Measurements from ENCODE around the gene PDZD7.

The PDZD7 gene

GRCh38 chr10:100970076-100970913 lies 60.6 kb downstream of the PDZD7 start (continued):
- TF ChIP-seq ZNF184 (tag by site-specific recombination; IDR thresholded peaks at IDR 0.05) (no peak), PRDM10 (tag by site-specific recombination; IDR thresholded peaks at IDR 0.05) (no peak), ZSCAN4 (tag by site-specific recombination; IDR thresholded peaks at IDR 0.05) (peak; percentile 48; the same call in 1 of the 2 replicates), KLF9 (tag by site-specific recombination; IDR thresholded peaks at IDR 0.05; ENCODE audit: low read depth) (peak; percentile 77), PRDM1 (tag by site-specific recombination; IDR thresholded peaks at IDR 0.05) (no peak), ZNF704 (tag by site-specific recombination; IDR thresholded peaks at IDR 0.05) (no peak), ZNF488 (tag by site-specific recombination; IDR thresholded peaks at IDR 0.05) (no peak), ZNF416 (tag by site-specific recombination; IDR thresholded peaks at IDR 0.05) (no peak), OSR2 (tag by site-specific recombination; IDR thresholded peaks at IDR 0.05) (no peak), ZSCAN16 (tag by site-specific recombination; IDR thresholded peaks at IDR 0.05) (no peak), ZNF792 (tag by site-specific recombination; IDR thresholded peaks at IDR 0.05) (no peak), ZNF19 (tag by site-specific recombination; IDR thresholded peaks at IDR 0.05; ENCODE audit: low read depth) (no peak)

GRCh38 chr10:100969187-100970075 lies 61.5 kb downstream of the PDZD7 start, which contains the start of gene SEMA4G:
Gene SEMA4G, plus strand, starts transcription at chr10:100969504. Its CDS starts 3,409 bp downstream, at chr10:100972913.
- ChIA-PET CTCF (interaction anchor here (0.6 to 1.5 kb wide), 8 partner anchors 12 to 1088 kb away, joined by 3 to 21 read pairs (median 3); no protein-coding TSS in a partner anchor), POLR2A (interaction anchor here (0.7 to 1.2 kb wide), 3 partner anchors 15 to 428 kb away, joined by 3 read pairs; no protein-coding TSS in a partner anchor)
- Histone ChIP-seq H3K36me3 (ENCODE audit: control insufficient read depth in 2 of 2, insufficient read depth in 1 of 2, low read length in 2 of 2) (peaks cover 11 to 13% of the 10 kb centered on the region in 2 experiments; a peak in 2 of 3 replicates), H3K4me1 (ENCODE audit: control insufficient read depth, insufficient read depth, low read length) (no peaks in the 10 kb centered on the region), H3K4me3 (ENCODE audit: low read depth, low read length) (peak within 1 kb of the TSS; percentile 53), H3K27ac (ENCODE audit: extremely low read depth, low read depth, low read length) (no peak within 1 kb of the TSS; the same call in 1 of the 2 replicates), H3K9me3 (ENCODE audit: control insufficient read depth, insufficient read depth, low read depth, low read length) (no peaks in the 10 kb centered on the region)
- TF ChIP-seq PATZ1 (tag by site-specific recombination; IDR thresholded peaks at IDR 0.05) (0 out of 2 replicates have a peak, but pooled peaks have one; percentile 22), ZNF692 (tag by site-specific recombination; IDR thresholded peaks at IDR 0.05) (no peak), SP3 (tag by site-specific recombination; IDR thresholded peaks at IDR 0.05) (peak; percentile 56), CTCF (tag by site-specific recombination; IDR thresholded peaks at IDR 0.05) (peak; percentile 84), GLIS2 (tag by site-specific recombination; IDR thresholded peaks at IDR 0.05) (peak; percentile 84), ZBTB26 (tag by site-specific recombination; optimal IDR thresholded peaks at IDR 0.05) (peak; percentile 48), ZNF2 (tag by site-specific recombination; IDR thresholded peaks at IDR 0.05) (peak; percentile 37; the same call in 1 of the 2 replicates)
